ENCODE measurements around the gene PATJ. TPM values are rescaled to one million over a fixed set of nuclear protein-coding genes. Genes with fewer than 3 reads are reported as not detected.

PATJ gene
- total RNA-seq, 1 donor from 2014 or later: 31.2 TPM

DNA sequence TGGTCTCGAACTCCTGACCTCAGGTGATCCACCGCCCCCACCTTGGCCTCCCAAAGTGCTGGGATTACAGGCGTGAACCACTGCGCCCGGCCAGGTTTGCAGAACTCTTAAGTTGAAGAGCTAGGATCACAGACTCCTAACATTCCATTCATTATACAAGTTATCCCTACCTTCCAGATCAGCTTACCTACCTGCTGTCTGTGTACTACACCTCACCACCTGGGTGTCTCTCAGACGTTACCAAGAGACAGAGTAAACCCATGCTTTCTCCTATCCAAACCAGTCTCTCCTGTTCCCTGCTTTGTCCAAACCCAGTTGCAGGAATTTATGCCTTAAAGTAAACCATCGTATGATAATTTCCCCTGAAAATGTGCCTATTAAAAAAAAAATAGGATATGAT is 329.4 kb downstream of the PATJ start:
- H3K4me3 Mint-ChIP-seq: no peak overlapping the region
- TF ChIP-seq, protein P1, sequence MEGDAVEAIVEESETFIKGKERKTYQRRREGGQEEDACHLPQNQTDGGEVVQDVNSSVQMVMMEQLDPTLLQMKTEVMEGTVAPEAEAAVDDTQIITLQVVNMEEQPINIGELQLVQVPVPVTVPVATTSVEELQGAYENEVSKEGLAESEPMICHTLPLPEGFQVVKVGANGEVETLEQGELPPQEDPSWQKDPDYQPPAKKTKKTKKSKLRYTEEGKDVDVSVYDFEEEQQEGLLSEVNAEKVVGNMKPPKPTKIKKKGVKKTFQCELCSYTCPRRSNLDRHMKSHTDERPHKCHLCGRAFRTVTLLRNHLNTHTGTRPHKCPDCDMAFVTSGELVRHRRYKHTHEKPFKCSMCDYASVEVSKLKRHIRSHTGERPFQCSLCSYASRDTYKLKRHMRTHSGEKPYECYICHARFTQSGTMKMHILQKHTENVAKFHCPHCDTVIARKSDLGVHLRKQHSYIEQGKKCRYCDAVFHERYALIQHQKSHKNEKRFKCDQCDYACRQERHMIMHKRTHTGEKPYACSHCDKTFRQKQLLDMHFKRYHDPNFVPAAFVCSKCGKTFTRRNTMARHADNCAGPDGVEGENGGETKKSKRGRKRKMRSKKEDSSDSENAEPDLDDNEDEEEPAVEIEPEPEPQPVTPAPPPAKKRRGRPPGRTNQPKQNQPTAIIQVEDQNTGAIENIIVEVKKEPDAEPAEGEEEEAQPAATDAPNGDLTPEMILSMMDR (IDR thresholded peaks at IDR 0.05): no peak
- no peak overlapping the region for H3K27ac Mint-ChIP-seq
- CTCF ChIA-PET: no interaction called here
- DNase-seq (no peak), ATAC-seq (ENCODE audit: low read depth) (no peak)
- no peaks in the 10 kb centered on the region for H3K27me3 Mint-ChIP-seq
- intact Hi-C loops (cut with micrococcal nuclease): no loop called here
- peaks cover under 1% of the 10 kb centered on the region for H3K9me3 Mint-ChIP-seq
- POLR2A ChIA-PET: no interaction called here
- peaks cover 13% of the 10 kb centered on the region for H3K36me3 Mint-ChIP-seq (ENCODE audit: low read depth)
- H3K4me1 Mint-ChIP-seq: no peaks in the 10 kb centered on the region

DNA sequence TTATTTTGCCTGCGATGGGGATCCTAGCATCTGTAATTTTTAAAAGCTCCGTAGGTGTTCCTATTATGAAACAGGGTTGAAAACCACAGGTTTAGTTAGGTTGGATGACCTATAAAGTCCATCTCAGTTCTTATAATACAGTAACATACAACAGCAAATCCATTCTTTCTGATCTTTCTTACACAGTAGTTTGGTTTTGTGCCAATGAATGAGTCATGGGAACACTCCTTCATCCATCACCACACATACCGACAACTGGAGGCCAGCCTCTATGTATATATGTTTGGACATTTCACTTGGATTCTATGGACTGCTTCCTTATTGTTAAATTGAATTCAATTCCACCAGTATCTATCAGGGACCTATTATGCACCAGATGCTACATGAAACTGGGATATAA is 334.0 kb downstream of the PATJ start:
- Mint-ChIP-seq H3K27me3 (no peaks in the 10 kb centered on the region), H3K9me3 (no peaks in the 10 kb centered on the region), H3K27ac (no peak overlapping the region), H3K4me1 (no peaks in the 10 kb centered on the region), H3K36me3 (ENCODE audit: low read depth) (peaks cover 4% of the 10 kb centered on the region), H3K4me3 (no peak overlapping the region)
- DNase-seq: no peak
- TF ChIP-seq, protein P1 (IDR thresholded peaks at IDR 0.05): no peak
- intact Hi-C loops (cut with micrococcal nuclease): no loop called here
- ChIA-PET CTCF (no interaction called here), POLR2A (no interaction called here)
- ATAC-seq (ENCODE audit: low read depth): no peak

DNA sequence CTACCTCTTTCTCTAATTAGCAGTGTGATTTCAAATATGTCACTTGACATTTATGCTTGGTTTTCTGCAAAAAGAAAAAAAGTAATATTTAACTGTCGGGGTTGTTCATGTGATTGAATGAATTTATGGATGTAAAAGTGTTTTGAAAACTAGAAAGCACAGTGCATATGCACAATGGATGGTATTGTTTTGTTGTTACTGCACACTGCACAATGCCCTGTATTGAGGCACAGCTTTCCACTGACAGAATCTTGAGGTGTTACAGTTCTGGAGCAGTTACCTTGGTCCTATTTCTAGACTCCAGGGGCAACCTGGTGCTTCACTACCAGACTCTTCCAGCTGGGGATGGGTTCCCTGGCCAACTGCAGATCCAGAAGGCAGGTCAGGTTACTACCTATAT is 335.5 kb downstream of the PATJ start:
- ATAC-seq (ENCODE audit: low read depth) (no peak), DNase-seq (no peak)
- TF ChIP-seq, protein P1 (IDR thresholded peaks at IDR 0.05): no peak
- Mint-ChIP-seq H3K4me1 (no peaks in the 10 kb centered on the region), H3K27me3 (no peaks in the 10 kb centered on the region), H3K9me3 (no peaks in the 10 kb centered on the region), H3K27ac (no peak overlapping the region), H3K36me3 (ENCODE audit: low read depth) (peaks cover 4% of the 10 kb centered on the region), H3K4me3 (no peak overlapping the region)
- CTCF ChIA-PET: no interaction called here
- POLR2A ChIA-PET: no interaction called here
- intact Hi-C loops (cut with micrococcal nuclease): no loop called here

DNA sequence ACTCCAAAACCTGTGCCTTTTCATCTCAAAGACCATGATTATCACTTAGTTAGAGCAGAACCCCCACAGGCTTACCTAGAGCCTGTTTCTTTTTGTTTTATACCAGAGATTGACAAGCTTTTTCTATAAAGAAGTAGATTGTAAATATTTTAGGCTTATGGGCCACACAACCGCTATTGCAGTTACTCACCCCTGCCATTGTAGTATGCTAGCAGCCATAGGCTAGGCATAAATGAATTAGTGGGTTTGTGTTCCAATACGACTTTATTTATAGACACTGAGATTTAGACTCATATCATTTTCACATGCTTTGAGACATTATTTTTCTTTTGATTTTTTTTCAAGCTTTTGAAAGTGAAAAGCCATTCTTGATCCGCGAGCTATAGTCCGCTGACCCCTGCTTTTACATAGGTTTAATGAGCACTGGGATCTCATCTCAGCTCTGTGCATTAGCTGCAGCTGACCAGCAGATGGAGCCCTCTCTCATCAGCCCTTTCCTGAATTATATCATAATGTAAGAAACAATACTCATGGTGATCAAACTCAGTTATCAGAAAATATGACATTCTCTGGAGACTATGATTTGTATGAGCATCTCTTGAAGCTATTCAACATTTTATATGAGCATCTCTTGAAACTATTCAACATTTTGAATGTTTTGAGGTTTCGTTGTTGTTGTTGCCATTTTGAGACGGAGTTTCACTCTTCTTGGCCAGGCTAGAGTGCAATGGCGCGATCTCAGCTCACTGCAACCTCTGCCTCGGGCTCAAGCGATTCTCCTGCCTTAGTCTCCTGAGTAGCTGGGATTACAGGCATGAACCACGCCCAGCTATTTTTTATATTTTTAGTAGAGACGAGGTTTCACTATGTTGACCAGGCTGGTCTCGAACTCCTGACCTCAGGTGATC is 340.4 kb downstream of the PATJ start:
- ATAC-seq (ENCODE audit: low read depth) (no peak), DNase-seq (no peak)
- H3K27ac Mint-ChIP-seq: no peak overlapping the region
- TF ChIP-seq, protein P1 (IDR thresholded peaks at IDR 0.05): peak; percentile 83
- CTCF ChIA-PET: interaction anchor here (0.8 to 1.9 kb wide), 14 partner anchors 9 to 664 kb away, joined by 3 to 22 read pairs (median 5); no protein-coding TSS in a partner anchor
- H3K4me1 Mint-ChIP-seq: no peaks in the 10 kb centered on the region
- intact Hi-C loops (cut with micrococcal nuclease): loop anchor here (1.0 kb wide), 2 partner anchors 49 to 664 kb away; no protein-coding TSS in a partner anchor
- H3K36me3 Mint-ChIP-seq (ENCODE audit: low read depth): peaks cover 18% of the 10 kb centered on the region
- H3K27me3 Mint-ChIP-seq: no peaks in the 10 kb centered on the region
- H3K4me3 Mint-ChIP-seq: no peak overlapping the region
- H3K9me3 Mint-ChIP-seq: no peaks in the 10 kb centered on the region
- POLR2A ChIA-PET: no interaction called here

DNA sequence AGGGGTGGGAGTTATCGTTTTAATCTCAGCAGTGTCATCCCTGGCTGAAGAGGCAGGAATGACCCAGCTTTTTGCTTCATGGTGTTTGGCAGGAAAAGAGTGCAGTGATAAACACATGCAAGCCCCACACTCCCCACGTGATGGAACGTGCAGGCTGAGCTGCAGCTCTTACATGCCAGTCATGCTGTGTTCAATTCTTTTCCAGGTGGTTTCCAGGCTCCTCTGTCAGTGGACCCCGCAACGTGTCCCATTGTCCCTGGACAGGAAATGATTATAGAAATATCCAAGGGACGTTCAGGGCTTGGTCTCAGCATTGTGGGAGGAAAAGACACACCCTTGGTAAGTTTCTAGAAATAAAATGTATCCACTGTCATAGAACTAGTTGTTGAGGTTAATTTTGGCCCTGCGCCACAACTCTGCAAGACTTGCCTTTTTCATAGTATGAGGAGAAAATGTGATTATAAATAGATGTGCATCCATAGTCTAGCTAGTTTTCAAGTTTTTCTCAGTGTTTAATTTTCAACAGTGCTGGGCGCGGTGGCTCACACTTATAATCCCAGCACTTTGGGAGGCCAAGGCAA is 342.1 kb downstream of the PATJ start:
- H3K36me3 Mint-ChIP-seq (ENCODE audit: low read depth): peaks cover 23% of the 10 kb centered on the region
- DNase-seq (no peak), ATAC-seq (ENCODE audit: low read depth) (no peak)
- no peaks in the 10 kb centered on the region for H3K4me1 Mint-ChIP-seq
- intact Hi-C loops (cut with micrococcal nuclease): no loop called here
- no peaks in the 10 kb centered on the region for H3K9me3 Mint-ChIP-seq
- ChIA-PET CTCF (interaction anchor here (1.2 kb wide), 1 partner anchor 60 kb away, joined by 3 read pairs; no protein-coding TSS in a partner anchor), POLR2A (no interaction called here)
- no peaks in the 10 kb centered on the region for H3K27me3 Mint-ChIP-seq
- TF ChIP-seq, protein P1 (IDR thresholded peaks at IDR 0.05): no peak
- H3K27ac Mint-ChIP-seq: no peak overlapping the region
- H3K4me3 Mint-ChIP-seq: no peak overlapping the region
